RWPE2 (cell line): ENCODE data around the gene PRDM2.

Source experiments
- ATAC-seq: fragments of 200-7000 bp; cut with Tn5 transposase; 3 replicates; pipeline ENCODE4 v1.9.1; 2021; ENCODE audit warnings: low read depth
- DNase-seq: peaks from one replicate; pipeline ENCODE4 v3.0.0-alpha.2; 2020; ENCODE audit warnings: low spot score
- H3K27ac ChIP-seq: fragments of 450-650 bp; 2 replicates; pipeline ENCODE4 v1.5.1; 2017; ENCODE audit warnings: mild to moderate bottlenecking; ENCODE audit not compliant: poor library complexity, severe bottlenecking
- H3K27me3 ChIP-seq: fragments of 250-450 bp; sonication (Bioruptor Pico); 2 replicates; pipeline ENCODE4 v1.5.1; 2021; ENCODE audit warnings: mild to moderate bottlenecking, moderate library complexity; ENCODE audit not compliant: insufficient read depth, poor library complexity, severe bottlenecking
- H3K36me3 ChIP-seq: fragments of 250-450 bp; sonication (Bioruptor Pico); 2 replicates; pipeline ENCODE4 v1.5.1; 2020; ENCODE audit warnings: low read depth, mild to moderate bottlenecking, moderate library complexity
- H3K4me1 ChIP-seq: fragments of 250-450 bp; sonication (Bioruptor Pico); 2 replicates; pipeline ENCODE4 v1.5.1; 2021; ENCODE audit warnings: mild to moderate bottlenecking, moderate library complexity; ENCODE audit not compliant: insufficient read depth, poor library complexity, severe bottlenecking
- H3K4me3 ChIP-seq: fragments of 250-450 bp; sonication (Bioruptor Pico); 2 replicates; pipeline ENCODE4 v1.5.1; 2021; ENCODE audit warnings: mild to moderate bottlenecking, moderate library complexity; ENCODE audit not compliant: severe bottlenecking
- H3K9me3 ChIP-seq: fragments of 250-450 bp; sonication (Bioruptor Pico); 2 replicates; pipeline ENCODE4 v1.5.1; 2021; ENCODE audit warnings: mild to moderate bottlenecking, moderate library complexity; ENCODE audit not compliant: severe bottlenecking
- CTCF ChIP-seq: fragments of 450-650 bp; IDR thresholded peaks from one replicate; pipeline ENCODE4 v1.5.1; 2017; ENCODE audit warnings: mild to moderate bottlenecking, moderate library complexity; ENCODE audit not compliant: poor library complexity, severe bottlenecking

PRDM2 gene

GRCh38 chr1:13782634-13783360 lies 82.8 kb downstream of the PRDM2 start:
- TF ChIP-seq CTCF, result no peak
- Histone ChIP-seq H3K27ac (no peak overlapping the region), H3K4me1 (no peaks in the 10 kb centered on the region), H3K9me3 (no peaks in the 10 kb centered on the region), H3K4me3 (no peak overlapping the region), H3K36me3 (peaks cover 68% of the 10 kb centered on the region), H3K27me3 (no peaks in the 10 kb centered on the region)
- no peak for ATAC-seq
- DNase-seq, result no peak

- no peak for DNase-seq
- TF ChIP-seq CTCF, result no peak
- H3K4me1 ChIP-seq, result no peaks in the 10 kb centered on the region
- peaks cover 61% of the 10 kb centered on the region for H3K36me3 ChIP-seq
- no peak overlapping the region for H3K4me3 ChIP-seq
- no peaks in the 10 kb centered on the region for H3K27me3 ChIP-seq
- no peak overlapping the region for H3K27ac ChIP-seq
- H3K9me3 ChIP-seq, result no peaks in the 10 kb centered on the region
- ATAC-seq, result no peak
These were observed 83.6 kb downstream of the PRDM2 start for GRCh38 chr1:13783551-13783950.

GRCh38 chr1:13784971-13785370 lies 85.0 kb downstream of the PRDM2 start:
- Histone ChIP-seq H3K36me3 (peaks cover 54% of the 10 kb centered on the region), H3K9me3 (no peaks in the 10 kb centered on the region), H3K27me3 (no peaks in the 10 kb centered on the region), H3K4me1 (no peaks in the 10 kb centered on the region), H3K27ac (no peak overlapping the region), H3K4me3 (no peak overlapping the region)
- ATAC-seq (no peak), DNase-seq (no peak)
- TF ChIP-seq CTCF, result no peak

- no peak for ATAC-seq
- Histone ChIP-seq H3K36me3 (peaks cover 46% of the 10 kb centered on the region), H3K4me3 (no peak overlapping the region), H3K4me1 (no peaks in the 10 kb centered on the region), H3K9me3 (no peaks in the 10 kb centered on the region), H3K27me3 (no peaks in the 10 kb centered on the region), H3K27ac (no peak overlapping the region)
- no peak for DNase-seq
- no peak for TF ChIP-seq CTCF
These were observed 86.6 kb downstream of the PRDM2 start for GRCh38 chr1:13786541-13786940.

GRCh38 chr1:13788795-13789194 lies 88.8 kb downstream of the PRDM2 start:
- H3K9me3 ChIP-seq, result no peaks in the 10 kb centered on the region
- no peak overlapping the region for H3K4me3 ChIP-seq
- DNase-seq, result no peak
- peak; percentile 6 for TF ChIP-seq CTCF
- no peaks in the 10 kb centered on the region for H3K4me1 ChIP-seq
- H3K27ac ChIP-seq, result no peak overlapping the region
- H3K36me3 ChIP-seq, result peaks cover 28% of the 10 kb centered on the region
- H3K27me3 ChIP-seq, result no peaks in the 10 kb centered on the region
- no peak for ATAC-seq
